Inflammatory macrophage treated with lipopolysaccharide for 1 hour (primary cell): ENCODE results near the gene FES.
A peak's percentile ranks its signal among the peaks of the same experiment; 100 is the strongest.
"Not testable (repeated sequence)": the region's sequence is repeated elsewhere in the genome, so short reads cannot be mapped to it uniquely, and the experiment has no call there.

Experiments
- DNase-seq, 2 donors: peaks; one replicate each; pipeline ENCODE4 v3.0.0-alpha.2; 2020 to 2022

FES gene

GRCh38 chr15:90883976-90884718, at the start of gene FES:
TSS of gene FES (plus strand) at chr15:90884504. CDS start at chr15:90885046, 542 bp downstream.
- peak in 1 of 2 donors; percentile 50 for DNase-seq

DNA sequence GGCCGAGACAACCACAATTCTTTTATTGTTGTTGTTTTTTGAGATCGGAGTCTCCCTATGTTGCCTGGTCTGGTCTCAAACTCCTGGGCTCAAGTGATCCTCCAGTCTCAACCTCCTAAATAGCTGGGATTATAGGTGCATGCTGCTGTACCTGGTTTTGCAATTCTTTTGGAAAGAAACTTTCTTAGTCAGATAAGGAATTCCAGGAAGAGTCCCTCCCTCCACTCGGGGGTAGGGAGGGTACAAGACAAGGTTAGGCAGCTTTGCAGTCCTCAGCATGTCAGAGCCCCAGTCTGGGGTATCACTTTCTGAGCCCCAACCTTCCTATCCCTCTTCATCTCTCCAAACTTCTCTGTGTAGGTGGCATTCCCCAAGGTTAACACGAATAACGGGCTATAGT, 49.7 kb upstream of the FES start:
- no peak for DNase-seq

DNA sequence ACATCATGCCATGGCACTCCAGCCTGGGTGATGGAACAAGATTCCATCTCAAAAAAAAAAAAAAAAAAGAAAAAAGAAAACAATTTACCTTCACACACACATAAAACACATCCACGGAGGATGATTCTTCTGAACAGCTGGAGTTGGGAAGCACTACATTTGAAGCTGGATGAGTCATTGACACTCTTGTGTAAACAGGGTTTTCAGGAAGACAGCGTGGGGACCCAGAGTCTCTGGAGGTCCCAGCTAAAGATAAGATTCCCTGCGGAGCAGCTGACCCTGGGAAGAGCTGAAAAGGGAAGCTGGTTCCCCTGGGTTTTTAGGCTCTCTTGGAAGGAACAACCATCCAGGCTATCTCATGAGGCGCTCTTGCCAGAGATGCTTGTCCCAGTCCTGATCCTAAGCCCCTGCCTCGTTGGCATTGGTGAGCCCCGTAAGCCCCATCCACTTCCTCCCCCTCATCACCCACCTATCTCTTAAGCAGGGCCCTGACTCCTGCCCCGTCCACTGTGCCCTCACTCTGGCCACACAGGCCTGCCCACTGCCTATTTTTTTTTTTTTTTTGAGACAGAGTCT, 47.9 kb upstream of the FES start:
- peak; percentile 69 to 88 for DNase-seq

DNA sequence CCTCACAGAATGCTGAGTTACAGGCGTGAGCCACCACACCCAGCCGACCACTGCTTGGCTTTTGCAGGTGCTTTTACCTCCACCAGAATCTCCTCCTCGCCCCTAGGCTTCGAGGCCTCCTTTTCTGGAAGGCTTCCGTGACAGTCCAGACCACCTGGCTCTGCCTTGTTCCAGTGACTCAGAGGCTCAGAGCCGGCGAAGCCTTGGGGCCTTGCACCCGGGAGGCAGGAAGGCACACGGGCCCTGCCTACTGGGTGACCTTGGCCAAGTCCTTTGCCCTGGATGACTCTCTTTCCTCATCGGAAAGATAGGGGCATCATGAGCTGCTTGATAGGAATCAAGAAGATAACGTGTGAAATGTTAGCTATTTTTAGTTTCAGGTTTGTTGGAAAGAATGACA, 47.2 kb upstream of the FES start:
- DNase-seq = no peak

GRCh38 chr15:90838139-90838538, 46.2 kb upstream of the FES start:
- DNase-seq = peak; percentile 67 to 84

DNA sequence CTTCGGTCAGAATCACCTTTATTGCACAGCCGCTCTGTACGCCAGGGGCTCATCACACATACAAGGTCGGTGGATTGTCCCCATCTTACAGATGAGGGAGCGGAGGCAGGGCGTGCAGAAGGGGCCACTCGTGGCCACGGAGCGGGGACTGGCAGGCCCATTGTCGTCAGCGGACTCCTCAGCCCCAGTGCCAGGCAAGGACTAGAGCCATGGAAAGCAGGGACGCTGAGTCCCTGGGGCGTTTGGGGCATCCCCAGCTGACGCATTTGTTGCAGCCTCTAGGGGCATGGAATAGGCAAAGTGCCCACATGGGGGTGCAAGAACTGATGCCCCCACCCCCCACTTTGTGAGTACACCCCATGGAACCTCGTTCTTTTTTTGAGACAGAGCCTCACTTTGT, 45.8 kb upstream of the FES start:
- no peak for DNase-seq

- DNase-seq = peak; percentile 71 to 81
These were observed 44.9 kb upstream of the FES start for GRCh38 chr15:90839187-90840071.

DNA sequence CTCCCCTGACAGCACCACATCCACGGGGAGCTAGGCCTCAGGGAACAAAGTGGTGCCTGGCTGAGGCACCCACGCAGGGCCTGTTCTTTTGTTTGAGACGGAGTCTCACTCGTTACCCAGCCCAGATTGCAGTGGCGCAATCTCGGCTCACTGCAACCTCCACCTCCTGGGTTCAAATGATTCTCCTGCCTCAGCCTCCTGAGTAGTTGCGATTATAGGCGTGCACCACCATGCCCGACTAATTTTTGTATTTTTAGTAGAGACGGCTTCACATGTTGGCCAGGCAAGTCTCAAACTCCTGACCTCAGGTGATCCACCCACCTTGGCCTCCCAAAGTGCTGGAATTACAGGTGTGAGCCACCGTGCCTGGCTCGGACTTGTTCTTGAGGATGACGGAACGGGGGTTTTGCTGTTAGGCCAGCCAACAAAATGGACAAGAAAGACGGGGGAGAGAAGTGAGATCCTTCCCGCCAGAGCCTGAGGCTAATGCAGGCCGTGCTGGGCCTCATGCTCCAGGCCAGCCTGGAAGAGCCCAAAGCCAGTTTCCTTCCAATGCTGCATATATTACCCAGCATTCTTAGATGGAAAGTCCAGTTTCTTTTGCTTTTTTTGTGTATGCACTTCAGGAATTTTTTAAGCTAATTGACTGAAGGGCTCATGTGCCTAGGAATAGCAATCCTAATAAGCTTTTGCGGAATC, 44.0 kb upstream of the FES start:
- peak in 1 of 2 donors; percentile 52 for DNase-seq

DNA sequence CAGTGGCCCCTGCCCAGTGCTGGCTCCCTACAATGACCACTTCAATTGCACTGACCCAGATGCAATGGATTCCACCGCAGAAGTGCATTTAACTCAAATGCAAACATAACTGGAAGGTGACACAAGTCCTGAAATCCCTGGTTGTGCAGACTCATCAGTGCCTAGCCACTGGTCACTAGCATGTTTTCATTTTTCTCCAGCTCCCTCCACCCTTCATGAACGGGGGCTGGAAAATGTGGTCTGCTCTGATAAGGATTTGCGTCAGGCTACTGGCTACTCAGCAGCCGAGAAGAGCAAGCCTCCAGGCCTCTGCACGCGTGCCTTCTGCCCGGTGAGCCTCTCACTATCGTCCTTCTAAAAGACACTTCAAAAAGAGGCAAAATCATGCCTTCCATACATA, 43.4 kb upstream of the FES start:
- no peak for DNase-seq

- DNase-seq = peak in 1 of 2 donors; percentile 22
These were observed 39.6 kb upstream of the FES start for GRCh38 chr15:90844696-90845095.

- peak; percentile 85 to 97 for DNase-seq
These were observed 38.9 kb upstream of the FES start for GRCh38 chr15:90845201-90845949.

- DNase-seq = not testable (repeated sequence)
These were observed 34.9 kb upstream of the FES start for GRCh38 chr15:90849424-90849823.

- no peak for DNase-seq
These were observed 33.2 kb upstream of the FES start for GRCh38 chr15:90851114-90851513.

GRCh38 chr15:90851940-90852339, 32.4 kb upstream of the FES start:
- DNase-seq = no peak

DNA sequence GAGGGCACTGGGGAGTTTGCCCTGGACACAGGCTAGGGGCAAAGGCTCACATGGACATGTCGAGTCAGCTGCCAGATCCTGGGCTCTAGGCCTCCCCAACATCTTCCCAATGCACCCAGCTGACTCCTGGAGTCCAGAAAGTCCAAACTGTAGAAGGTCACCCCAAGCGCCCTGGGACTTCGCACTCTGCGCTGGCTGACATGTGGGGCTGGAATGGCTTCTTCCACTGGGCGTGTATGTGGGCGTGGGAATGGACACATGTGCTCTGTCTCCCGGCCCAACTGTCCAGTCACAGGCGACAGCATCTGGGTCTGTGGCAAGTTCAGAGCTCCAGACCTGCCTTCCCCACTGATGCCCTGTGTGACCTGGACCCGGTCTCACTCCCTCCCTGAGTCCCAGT, 29.2 kb upstream of the FES start:
- peak in 1 of 2 donors; percentile 55 for DNase-seq

DNA sequence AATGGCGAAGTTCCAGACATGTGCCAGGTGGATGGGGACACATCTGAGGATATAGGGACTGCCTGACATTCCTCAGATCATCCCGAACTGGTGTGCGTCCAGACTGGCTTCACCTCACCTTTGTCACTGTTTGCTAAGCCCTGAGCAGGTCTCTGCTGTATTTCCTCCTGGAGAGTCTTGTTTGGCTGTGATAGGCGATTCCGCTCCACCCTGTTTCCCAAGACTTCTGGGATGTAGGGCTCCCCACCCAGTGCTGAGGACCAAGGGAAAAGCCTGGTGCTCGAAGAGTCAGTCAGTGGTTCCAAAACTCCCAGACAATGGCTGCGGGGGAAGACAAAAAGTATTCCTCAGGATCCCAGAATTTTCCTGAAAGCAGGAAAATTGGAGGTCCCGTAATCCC, 27.0 kb upstream of the FES start:
- DNase-seq = no peak

GRCh38 chr15:90857883-90858443, 26.3 kb upstream of the FES start:
- no peak for DNase-seq

DNA sequence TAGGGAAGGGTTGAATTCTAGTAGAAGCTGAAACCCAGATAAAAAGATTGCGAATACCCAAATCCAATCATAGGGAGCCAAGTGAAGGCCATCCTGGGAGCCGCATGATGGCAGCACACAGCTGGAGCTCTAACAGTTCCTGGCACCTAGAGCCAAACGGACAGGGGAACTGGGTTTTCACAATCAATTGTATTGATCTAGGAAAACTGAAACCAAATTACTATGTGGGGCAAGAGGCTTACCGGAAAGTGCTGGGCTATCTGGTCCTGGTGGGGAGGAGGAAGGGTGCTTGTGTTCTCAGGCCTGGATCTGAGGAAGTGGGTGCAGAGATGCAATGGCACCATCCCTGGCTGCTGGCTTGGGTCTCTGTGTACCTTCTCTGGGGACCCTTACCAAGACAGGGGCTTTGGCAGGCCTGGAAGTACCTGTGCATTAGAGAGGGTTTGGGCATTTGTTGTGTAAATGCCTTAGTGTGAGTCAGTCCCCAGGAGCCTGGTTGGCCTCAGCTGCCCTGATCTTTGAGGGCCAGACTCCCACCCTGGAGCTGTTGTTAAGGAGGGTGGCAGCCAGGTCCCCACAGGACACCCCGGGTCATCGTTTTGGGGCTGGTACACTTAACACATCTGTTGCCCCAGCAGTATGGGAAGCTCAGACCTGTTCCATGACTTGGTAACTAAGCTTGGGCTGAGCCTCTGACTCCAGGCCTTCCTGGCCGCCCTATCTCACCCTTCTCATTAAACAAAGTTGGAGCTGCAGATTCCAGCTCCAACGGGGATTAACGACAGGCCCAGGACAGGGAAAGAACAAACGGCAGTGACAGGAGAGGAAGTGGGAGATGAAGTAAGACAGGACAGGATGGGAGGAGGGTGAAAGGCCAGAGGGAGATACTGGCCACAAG, 24.8 kb upstream of the FES start:
- no peak for DNase-seq

DNA sequence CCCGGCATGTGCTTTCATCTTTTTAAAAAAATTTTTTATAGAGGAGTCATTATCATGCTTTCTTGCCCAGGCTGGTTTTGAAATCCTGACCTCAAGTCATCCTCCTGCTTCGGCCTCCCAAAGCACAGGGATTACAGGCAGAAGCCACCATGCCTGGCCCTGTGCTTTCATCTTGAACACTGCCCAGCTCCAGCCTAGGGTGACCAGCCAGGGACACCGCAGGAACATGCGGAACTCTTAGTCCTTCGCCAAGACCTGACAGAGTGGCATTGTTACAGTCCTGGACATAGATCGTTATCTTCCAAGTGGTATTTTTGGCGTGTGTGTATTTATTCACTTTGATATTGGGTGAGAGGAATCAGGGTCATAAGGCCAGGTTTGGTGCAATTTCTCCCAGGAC, 23.9 kb upstream of the FES start:
- DNase-seq = no peak

GRCh38 chr15:90860942-90861675, 23.2 kb upstream of the FES start:
- DNase-seq = no peak
